NCI-H1436 treated with DMSO at 0.1 percent for 48 hours (cell line): ENCODE measurements around the gene PCLO.

Experiments
- DNase-seq: peaks from one replicate; lab custom pipeline; 2025; lab: John Stamatoyannopoulos, UW

Gene PCLO

GRCh38 chr7:82839063-82839462, 323.6 kb downstream of the PCLO start:
- no peak for DNase-seq

DNA sequence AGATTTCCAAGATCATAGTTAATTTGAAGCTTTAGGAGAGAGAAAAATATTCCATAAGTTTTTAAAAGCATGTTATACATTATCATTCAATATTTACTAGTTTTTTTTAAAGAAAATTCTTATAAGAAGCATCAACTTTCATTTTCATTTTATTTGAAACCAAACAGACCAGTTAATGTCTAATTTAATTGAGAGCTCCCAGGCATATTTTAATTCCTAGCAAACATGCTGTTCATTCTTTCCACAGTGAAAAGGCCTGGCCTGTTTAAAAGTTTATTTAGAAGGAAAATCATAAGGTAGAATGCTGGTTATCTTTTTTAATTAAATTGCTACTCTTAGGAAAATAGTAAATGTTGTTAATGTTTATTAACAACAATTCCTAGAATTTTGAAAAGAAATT, 324.4 kb downstream of the PCLO start:
- no peak for DNase-seq

DNA sequence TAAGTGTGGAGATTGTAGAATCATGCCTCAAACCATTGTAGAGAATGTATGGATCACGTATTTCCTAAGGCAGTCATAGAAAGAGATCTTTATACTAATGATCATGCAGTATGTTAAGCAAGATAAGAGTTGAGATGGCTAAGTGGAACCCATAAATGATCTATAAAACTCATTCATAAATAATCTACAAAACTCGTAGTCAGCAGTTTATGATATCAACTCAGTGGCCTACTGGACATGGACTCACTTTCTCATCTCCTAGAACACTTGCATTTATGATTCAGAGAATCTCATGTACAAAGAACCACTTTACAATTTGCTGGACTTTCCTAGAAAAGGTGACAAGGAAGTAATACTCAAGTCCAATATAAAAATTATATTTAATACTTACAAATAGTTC, 339.6 kb downstream of the PCLO start:
- no peak for DNase-seq

DNA sequence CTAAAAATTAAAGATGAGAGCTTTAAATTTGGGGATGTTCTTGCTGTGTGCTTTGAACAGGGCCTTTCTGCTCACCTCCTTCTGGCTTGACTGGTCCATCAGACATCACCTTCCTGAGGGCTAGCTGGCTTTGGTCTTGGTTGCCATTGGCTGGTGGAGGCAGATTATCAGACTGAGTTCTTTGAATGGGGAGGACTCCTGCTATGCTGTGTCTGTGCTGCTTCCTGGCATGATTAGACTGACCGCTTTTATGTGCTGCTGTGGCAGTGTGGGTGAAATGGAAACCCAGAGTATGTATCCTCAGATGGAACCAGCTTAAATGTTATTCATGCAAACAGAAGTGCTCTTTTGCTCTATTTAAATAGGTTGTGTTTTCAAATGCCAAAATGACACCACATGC, 341.6 kb downstream of the PCLO start:
- DNase-seq: no peak

DNA sequence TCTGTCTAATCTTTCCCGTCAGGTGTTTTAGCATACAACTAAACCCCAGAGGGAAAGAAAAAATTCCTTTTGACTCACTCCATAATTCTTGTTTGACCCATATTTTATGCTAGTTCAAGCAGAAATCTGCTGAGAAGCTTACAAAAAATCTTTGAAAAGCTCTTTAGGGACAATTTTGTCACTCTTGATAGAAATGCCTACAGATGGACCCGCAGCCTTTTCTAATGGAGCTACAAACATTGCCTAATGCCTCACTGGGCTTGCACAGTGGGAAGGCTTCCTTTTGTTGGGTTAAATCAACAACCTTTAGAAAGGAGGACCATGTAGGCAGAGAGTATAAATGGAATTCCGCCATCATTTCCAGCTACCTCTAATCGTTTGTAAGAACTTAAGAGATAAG, 344.5 kb downstream of the PCLO start:
- DNase-seq: no peak

DNA sequence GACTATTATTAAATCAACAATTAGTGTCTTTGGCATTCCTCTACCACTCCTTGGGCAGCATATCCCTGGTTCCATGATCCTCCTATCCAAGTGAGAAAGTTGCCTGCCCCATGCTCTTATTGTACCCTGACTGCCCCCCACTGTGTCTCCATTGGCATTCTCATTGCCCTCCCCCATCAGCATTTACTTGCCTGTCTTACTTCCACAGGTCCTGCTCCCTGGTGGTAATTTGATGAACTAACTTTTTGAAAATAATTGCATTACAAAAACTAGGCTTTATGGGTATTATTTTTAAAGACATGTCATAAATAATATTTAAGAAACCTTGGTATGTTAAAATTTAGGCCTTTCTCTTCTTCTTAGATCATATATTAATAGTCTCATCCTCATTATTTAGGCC, 346.4 kb downstream of the PCLO start:
- no peak for DNase-seq

- no peak for DNase-seq
Observed at GRCh38 chr7:82810558-82811259, 352.0 kb downstream of the PCLO start.

DNA sequence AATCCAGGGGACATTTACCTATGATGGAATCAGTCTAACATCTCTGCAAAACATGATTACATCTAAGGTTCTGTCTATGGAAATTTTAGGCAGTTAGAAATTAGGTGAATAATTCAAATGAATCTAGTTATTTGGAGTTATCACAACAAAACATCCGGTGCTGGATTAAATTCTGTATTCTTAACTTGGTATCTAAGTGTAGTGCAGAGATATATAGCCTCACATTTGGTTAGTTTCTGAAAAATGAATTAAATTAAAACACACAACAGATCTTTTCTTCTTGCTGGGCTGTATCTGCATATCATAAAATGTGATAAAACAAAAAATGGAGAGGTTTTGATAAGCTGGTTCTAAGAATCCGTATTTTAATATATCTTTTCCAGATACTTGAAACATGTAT, 354.1 kb downstream of the PCLO start:
- no peak for DNase-seq

- no peak for DNase-seq
Observed at GRCh38 chr7:82805527-82805960, 357.1 kb downstream of the PCLO start.

DNA sequence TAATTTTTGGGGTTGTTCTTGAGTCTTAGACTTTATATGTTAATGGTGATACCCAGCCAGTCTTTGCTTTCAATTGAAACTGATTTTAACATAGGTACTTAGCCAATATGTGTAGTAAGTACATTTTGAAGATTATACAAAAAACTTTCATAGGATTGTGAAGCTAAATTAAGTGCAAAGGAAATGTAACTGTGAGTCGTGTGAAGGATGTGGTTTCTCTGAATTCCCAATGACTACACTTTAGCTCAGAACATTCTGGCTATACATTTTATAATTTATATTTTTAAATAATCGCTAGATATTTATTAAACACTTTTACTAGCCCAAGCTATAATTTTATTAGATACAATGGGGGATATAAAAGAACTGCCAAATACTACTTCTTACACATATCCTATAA, 359.3 kb downstream of the PCLO start:
- DNase-seq: no peak

GRCh38 chr7:82789883-82790609, 372.6 kb downstream of the PCLO start:
- no peak for DNase-seq

- DNase-seq: no peak
Observed at GRCh38 chr7:82778021-82778420, 384.7 kb downstream of the PCLO start.

- no peak for DNase-seq
Observed at GRCh38 chr7:82762880-82763279, 399.8 kb downstream of the PCLO start.

DNA sequence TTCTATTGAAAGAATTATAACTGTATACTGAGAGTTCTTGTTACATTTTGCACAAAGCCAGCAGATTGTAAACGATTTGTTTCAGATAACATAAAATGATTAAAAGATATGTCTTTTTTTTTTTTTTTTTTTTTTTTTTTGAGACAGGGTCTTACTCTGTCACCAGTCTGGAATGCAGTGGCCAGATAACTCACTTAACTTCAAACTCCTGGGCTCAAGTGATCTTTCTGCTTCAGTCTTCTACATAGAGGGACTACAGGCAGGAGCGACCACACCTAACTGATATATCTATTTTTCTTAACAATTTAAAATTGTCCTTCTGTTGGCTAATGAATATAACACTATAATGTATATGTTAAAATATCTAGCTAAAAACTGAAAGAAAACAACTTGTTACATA, 401.9 kb downstream of the PCLO start:
- DNase-seq: no peak

- no peak for DNase-seq
Observed at GRCh38 chr7:82760074-82760473, 402.6 kb downstream of the PCLO start.

DNA sequence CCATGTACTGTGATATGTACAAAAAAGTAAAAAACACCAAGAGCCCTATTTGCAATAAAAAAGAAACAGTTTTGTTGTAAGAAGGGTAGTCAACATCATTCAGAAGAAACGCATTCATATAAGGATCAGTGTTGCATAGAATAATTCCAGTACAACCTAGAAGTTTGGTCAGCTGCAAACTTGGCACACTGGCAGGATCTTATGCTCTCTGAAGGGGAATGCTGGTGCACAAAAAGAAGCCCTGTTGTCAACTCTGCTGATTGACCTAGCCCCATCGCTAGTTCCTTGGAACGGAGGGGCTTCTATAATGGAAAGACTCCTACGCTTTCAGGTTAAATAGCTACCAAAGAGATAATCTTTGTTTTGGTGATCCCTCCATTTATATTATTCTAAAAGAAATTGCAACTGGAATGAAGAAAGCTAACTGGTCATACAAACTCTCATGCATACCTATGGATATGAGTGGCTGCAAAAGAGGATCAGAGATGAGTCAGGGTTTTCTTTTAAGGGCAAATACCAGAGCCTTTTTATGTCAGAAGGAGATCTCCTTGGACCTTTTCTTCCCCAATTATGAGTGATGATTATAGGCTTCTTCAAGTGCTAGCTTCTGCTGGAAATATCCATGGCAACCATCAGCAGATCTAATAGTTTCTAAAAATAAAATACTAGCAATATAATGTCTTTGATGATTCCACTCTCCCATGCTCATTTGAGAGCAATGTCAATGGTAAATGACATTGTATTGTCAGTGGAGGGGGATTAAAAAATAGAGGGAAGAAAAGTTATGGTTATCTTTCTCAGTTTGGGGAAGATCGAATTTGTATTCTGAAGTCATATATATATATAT, 406.8 kb downstream of the PCLO start:
- DNase-seq: no peak

- DNase-seq: no peak
Observed at GRCh38 chr7:82750007-82750406, 412.7 kb downstream of the PCLO start.

DNA sequence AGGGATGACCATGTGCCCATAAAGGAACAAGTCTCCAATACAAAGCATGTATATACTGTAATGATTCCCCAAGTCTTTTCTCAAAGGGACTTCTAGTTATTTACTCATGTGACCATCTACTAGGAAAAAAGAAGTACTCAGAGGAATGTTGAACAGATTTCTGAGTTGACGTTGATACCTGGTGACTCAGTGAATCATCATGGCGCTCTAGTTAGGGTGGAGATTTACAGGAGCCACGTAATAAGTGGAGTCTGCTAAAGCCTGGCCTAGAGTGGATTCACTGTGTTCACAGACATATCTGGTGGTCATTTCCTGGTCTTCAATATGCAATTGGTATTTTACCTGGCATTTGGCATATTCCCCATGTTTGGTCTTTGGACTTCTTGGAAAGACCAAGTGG, 416.9 kb downstream of the PCLO start:
- no peak for DNase-seq

GRCh38 chr7:82745117-82745516, 417.6 kb downstream of the PCLO start:
- DNase-seq: no peak

DNA sequence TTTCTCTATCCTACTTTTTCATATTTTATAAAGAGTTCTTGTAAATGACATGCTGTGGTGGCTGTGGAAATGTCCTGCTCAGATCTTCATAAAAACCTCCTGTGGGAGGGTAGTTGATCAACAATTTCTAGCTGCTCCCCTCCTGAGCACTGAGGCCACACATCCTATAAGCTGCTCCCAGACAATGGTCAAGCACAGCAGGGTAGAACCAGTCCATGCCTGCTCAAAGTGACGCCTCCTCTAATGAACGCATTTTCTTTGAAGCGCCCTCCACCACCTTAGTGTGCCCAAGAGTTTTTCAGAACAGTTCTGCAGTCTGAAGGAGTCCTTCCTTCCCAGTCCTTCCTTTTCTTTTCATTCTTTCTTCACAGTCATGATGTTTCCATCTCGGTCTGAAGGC, 420.5 kb downstream of the PCLO start:
- no peak for DNase-seq

DNA sequence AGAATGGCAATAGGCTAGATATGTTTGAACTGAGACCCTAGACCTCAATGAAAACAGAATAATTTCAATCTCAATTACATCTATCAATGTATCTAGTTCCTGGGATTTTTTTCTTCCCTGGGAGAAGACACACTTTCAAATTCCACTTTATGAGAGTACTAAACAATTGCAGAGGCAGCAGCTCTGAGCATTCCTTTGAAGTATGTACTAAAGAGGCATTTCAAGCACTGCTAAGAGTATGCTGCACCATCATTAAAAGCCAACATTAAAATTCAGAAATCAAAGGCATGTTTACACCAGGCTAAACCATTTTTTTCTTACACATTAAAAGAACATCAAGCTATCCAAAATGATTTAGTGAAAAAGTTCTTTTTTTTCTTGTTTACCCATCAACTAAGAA, 421.2 kb downstream of the PCLO start:
- DNase-seq: no peak

DNA sequence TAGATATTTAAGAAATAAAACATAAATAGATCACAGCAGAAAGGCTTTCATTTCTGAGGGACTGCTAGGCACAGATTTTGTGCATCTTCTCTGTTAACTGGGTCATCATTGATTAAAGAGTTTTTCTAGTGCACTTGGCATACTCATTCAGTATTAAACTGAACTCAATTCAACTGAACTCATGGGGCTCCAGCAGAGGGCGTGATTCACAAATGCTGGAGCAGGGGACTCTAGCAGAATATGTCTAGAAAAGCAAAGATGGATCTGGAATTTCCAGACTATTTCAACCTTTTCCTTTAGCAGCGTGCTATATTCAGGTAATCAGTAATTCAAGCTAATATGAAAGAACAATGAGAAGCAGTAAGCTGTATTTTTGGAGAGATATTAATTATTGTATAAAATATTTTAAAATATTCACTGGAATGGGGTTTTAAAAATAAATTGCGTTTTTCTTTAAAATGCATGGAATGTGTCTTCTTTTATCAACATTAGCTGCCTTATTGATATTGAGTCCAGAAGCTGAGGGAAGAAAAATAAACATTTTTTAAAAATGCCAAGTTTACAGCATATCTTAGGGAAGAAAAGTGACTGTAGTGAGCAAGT, 422.3 kb downstream of the PCLO start:
- no peak for DNase-seq

GRCh38 chr7:82736633-82737032, 426.1 kb downstream of the PCLO start:
- no peak for DNase-seq
